Skin epidermis (tissue), 12 donors: Measurements from ENCODE around the gene C19orf33.
"Not testable (repeated sequence)": the region's sequence is repeated elsewhere in the genome, so short reads cannot be mapped to it uniquely, and the experiment has no call there.

Experiments used
- H3K27ac ChIP-seq, 21 experiments: fragments of 200-600 bp; sonication (generic) in 11 of 21; one replicate each; pipeline ENCODE4 v1.5.0; 2020; ENCODE audit warnings: mild to moderate bottlenecking in 3 of 21, inconsistent platforms in 2 of 21, moderate library complexity in 2 of 21
- H3K4me3 ChIP-seq, 7 experiments: fragments of 200-600 bp; sonication (generic) in 2 of 7; one replicate each; pipeline ENCODE4 v1.5.0; 2020; ENCODE audit warnings: inconsistent platforms in 2 of 7, mild to moderate bottlenecking in 2 of 7, moderate library complexity in 1 of 7

The C19orf33 gene

GRCh38 chr19:38303517-38304351 lies at the start of gene C19orf33:
C19orf33 (plus strand) TSS chr19:38304251; CDS start chr19:38304262, 11 bp downstream.
- H3K4me3 ChIP-seq: peak within 1 kb of the TSS; percentile 4 to 33 (median 28)
- peak within 1 kb of the TSS; percentile 22 to 92 (median 79) for H3K27ac ChIP-seq

DNA sequence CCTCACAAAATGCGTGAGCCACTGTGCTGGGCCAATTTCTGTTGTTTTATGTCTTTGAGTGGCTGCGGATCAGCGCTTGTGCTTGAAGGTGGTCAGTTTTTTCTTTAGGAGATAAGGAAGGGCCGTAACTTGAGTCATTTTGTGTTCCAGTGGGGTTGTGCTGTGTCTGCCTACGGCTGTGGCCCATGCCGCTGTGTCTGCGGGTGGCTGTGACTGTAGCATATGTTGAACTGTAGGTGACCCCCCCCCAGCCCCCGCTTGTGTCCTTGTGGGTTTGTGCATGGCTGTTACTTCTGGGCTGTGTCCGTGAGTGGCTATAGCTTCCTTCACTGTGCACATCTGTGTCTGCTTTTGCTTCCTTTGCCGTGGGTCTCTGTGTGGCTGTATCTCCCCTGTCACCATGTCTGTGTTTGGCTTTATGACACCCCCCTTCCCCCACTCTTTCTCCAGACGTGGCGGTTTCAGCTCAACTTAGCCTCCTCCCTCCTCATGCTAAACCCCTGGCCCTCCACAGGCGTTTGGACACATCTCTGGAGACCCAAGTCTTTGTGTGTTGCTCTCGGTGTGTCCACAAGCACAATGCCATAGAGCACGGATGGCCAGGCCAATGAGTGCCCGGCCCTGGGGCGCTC lies 48.6 kb upstream of the C19orf33 start:
- H3K27ac ChIP-seq: peak overlapping the region in 2 of 21 experiments; percentile 25 to 48
- peak overlapping the region in 6 of 7 experiments; percentile 18 to 29 (median 22) for H3K4me3 ChIP-seq

DNA sequence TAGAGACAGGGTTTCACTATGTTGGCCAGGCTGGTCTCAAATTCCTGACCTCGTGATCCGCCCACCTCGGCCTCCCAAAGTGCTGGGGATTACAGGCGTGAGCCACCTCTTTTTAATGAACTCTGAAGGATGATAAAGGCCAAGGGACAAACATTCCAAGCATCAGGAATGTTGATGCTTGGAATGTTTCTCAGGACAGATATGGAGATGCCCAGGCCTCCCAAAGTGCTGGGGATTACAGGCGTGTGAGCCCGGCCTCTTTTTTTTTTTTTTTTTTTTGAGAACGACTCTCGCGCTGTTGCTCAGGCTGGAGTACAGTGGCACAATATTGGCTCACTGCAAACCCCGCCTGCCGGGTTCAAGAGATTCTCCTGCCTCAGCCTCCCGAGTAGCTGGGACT lies 42.1 kb upstream of the C19orf33 start:
- H3K27ac ChIP-seq, H3K4me3 ChIP-seq: not testable (repeated sequence)

DNA sequence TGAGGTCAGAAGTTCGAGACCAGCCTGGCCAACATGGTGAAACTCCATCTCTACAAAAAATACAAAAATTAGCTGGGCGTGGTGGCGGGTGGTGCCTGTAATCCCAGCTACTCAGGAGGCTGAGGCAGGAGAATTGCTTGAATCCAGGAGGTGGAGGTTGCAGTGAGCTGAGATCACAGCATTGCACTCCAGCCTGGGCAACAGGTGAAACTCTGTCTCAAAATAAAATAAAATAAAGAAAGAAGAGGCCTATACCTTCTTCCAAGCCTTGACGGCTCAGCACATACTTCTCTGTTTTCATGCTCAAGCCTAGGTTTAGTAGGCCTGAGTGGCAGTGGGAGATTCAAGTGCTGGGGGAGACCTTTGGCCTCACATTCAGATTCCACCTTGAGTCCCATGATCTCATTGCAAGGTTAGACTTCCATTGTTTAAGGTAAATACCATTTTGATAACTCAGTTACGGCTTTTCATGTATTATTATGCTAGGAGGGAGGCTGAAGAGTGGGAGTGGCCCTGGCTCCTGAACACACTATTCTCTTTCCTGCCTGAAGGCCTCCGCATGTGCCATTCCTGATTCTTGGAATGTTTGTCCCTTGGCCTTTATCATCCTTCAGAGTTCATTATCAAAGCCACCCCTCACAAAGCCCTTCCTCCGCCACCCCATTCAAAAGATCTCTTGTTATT lies 41.3 kb upstream of the C19orf33 start:
- Histone ChIP-seq H3K27ac (peak overlapping the region in 1 of 21 experiments; percentile 38), H3K4me3 (no peak overlapping the region)

DNA sequence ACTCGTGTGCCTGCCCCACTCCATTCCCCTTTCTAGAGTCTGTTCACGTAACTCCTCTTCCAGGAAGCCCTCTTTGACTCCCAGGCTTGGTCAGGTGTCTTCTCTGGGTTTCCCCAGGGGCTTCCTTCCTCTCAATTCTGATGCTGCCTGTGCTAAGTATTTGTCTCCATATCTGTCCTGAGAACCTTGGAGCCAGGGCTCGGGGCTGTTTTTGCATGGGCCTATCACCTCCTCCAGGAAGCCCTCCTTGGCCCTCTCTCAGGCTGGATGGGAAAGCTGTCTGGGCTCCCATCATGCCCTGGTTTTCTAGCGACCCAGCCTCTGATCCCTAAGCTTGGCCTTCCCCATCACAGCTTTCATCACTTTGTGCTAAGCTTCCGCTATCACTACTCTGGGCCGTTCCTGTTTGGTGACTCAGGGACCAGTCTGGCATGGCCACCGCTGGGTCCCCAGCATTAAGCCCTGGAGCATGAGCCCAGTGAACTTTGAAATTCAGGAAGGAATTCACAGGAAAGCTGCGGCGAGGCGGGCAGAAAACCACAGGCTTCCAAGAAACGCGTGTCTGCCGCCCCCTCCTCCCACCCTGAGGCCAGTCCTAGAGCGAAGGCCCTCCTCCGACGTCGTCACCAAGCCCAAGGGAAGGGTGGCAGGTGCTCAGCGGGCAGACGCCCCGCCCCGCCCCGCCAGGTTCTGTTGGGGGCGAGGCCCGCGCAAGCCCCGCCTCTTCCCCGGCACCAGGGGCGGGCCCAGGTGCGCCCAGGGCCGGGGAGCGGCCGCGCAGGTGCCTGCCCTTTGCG lies 40.2 kb upstream of the C19orf33 start:
- peak overlapping the region; percentile 50 to 75 (median 64) for H3K4me3 ChIP-seq
- peak overlapping the region; percentile 66 to 96 (median 86) for H3K27ac ChIP-seq

GRCh38 chr19:38264486-38265212 lies 39.4 kb upstream of the C19orf33 start, which contains the start of gene SPINT2:
SPINT2 (plus strand) TSS chr19:38264573; CDS start chr19:38264893, 320 bp downstream.
- Histone ChIP-seq H3K27ac (peak within 1 kb of the TSS; percentile 66 to 96 (median 86)), H3K4me3 (peak within 1 kb of the TSS; percentile 50 to 75 (median 64))

GRCh38 chr19:38265213-38265861 lies 38.7 kb upstream of the C19orf33 start:
- peak overlapping the region; percentile 66 to 96 (median 86) for H3K27ac ChIP-seq

GRCh38 chr19:38265921-38266429 lies 38.1 kb upstream of the C19orf33 start:
- peak overlapping the region in 17 of 21 experiments; percentile 14 to 96 (median 88) for H3K27ac ChIP-seq
- H3K4me3 ChIP-seq: peak overlapping the region; percentile 50 to 75 (median 64)

More at GRCh38 chr19:38265213-38265861, 38.7 kb upstream of the C19orf33 start:
- H3K4me3 ChIP-seq: peak overlapping the region; percentile 50 to 75 (median 64)

GRCh38 chr19:38266981-38267597 lies 37.0 kb upstream of the C19orf33 start:
- Histone ChIP-seq H3K4me3 (peak overlapping the region in 6 of 7 experiments; percentile 11 to 75 (median 68)), H3K27ac (peak overlapping the region in 11 of 21 experiments; percentile 33 to 96 (median 63))

DNA sequence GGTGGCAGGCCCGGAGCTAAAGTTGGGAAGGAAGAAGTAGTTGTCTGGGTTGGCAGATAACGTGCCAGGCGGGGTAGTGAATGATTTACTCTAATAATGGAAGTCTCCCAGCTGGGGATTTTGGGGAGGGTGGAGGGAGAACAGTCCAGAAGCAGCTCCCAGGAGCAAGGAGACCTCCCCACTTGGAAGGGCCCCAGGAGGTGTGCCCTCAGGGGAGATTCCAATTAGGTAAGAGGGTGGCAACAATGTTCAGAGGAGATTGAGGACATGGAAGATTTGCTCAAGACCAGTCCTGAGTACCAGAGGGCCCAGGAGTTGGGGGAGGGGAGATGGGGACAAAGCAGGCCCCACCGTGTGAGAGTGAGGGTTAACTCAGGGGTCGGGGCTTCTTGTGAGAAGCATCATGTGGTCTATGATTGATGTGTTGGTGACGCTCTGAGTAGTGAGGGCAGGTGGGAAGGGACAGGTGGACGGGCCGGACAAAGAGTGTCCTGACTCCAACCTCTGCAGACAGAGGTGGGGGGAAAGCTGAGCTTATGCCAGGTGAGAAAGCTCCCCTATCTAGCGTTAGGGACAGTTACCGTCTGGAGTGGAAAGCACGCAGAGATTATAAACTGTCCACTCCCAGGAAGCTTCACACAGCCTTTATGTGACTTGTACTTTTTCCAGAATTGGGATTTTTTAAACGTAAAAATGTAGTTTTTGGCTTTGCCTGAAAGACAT lies 36.1 kb upstream of the C19orf33 start:
- Histone ChIP-seq H3K27ac (peak overlapping the region in 7 of 21 experiments; percentile 0 to 85 (median 33)), H3K4me3 (peak overlapping the region in 1 of 7 experiments; percentile 71)

GRCh38 chr19:38268539-38268938 lies 35.5 kb upstream of the C19orf33 start:
- peak overlapping the region in 3 of 21 experiments; percentile 12 to 85 (median 51) for H3K27ac ChIP-seq
- H3K4me3 ChIP-seq: no peak overlapping the region

GRCh38 chr19:38270587-38271167 lies 33.4 kb upstream of the C19orf33 start:
- Histone ChIP-seq H3K4me3 (no peak overlapping the region), H3K27ac (no peak overlapping the region)

GRCh38 chr19:38273499-38273898 lies 30.6 kb upstream of the C19orf33 start:
- H3K27ac ChIP-seq: no peak overlapping the region
- H3K4me3 ChIP-seq: no peak overlapping the region

DNA sequence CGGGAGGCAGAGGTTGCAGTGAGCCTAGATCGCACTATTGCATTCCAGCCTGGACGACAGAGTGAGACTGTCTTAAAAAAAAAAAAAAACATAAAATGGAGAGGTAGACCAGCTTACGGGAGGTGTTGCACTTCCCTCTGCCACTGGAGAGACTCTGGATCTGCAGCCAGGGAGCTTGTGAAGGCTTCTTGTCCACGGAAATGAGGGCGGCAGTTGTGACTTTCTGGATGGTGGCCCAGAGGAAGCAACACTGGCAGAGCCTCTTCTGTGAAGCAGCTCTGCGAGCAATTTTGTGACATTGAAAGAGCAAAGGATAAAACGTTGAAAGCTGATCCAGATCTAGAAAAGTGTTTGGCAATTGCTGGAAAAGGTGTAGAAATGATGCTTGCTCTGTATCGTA lies 29.3 kb upstream of the C19orf33 start:
- Histone ChIP-seq H3K27ac (no peak overlapping the region), H3K4me3 (no peak overlapping the region)

DNA sequence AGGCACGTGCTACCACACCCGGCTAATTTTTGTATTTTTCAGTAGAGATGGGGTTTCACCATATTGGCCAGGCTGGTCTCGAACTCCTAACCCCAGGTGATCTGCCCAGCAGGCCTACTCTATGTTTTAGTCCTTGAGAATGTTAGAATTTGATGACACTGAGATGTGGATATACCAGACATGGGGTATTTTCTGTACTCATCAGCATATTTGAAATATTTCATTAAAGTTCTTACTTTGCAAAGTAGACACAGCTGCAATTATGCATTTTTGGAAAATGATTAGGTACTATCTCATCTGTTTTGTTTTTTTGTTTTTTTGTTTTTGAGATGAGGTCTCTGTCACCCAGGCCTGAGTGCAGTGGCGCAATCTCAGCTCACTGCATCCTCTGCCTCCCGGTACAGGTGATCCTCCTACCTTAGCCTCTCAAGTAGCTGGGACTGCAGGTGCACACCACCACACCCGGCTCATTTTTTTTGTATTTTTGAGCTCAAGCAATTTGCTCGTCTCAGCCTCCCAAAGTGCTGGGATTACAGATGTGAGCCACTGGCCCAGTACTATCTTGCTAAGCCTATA lies 27.0 kb upstream of the C19orf33 start:
- Histone ChIP-seq H3K4me3 (no peak overlapping the region), H3K27ac (peak overlapping the region in 11 of 21 experiments; percentile 2 to 82 (median 56))

DNA sequence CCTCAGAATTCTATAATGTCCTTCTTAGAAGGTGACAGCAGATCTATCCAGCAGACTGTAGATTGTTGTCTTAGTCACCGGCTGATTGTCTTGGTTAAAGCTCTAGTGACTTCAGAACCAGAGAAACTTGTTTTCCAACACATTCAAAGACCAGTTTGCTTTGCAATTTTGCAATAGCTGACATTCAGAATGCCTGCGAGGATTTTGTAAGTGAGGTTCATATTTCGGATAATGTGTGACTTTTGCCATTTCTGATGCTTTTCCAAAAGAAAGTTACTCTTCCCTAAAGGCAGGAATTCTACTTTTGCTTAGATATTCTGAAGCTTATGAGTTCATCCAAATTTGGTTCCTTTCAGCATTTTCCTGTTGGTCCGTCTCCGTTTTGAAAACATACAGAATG lies 26.5 kb upstream of the C19orf33 start:
- H3K27ac ChIP-seq: peak overlapping the region in 15 of 21 experiments; percentile 2 to 82 (median 56)

More for the DNA sequence above, 26.5 kb upstream of the C19orf33 start:
- H3K4me3 ChIP-seq: no peak overlapping the region
